ENCODE results near the gene CCDC27.

GRCh38 chr1:3787745-3788605 lies 35.7 kb downstream of the CCDC27 start:
- TF ChIP-seq GATA2 (IDR thresholded peaks at IDR 0.05; ENCODE audit: low read depth, low read length) (no peak), GATA3 (IDR thresholded peaks at IDR 0.05; ENCODE audit: low read depth, low read length) (no peak)

Data from SH-SY5Y (cell line).